ENCODE data around the gene RNF217.

The RNF217 gene

GRCh38 chr6:125078602-125079321 lies 116.5 kb downstream of the RNF217 start:
- DNase-seq (ENCODE audit: low spot score), result no peak
- TF ChIP-seq CTCF (IDR thresholded peaks at IDR 0.05; ENCODE audit: extremely low read depth, missing control alignments), result no peak

- DNase-seq (ENCODE audit: low spot score), result no peak
- no peak for TF ChIP-seq CTCF (IDR thresholded peaks at IDR 0.05; ENCODE audit: extremely low read depth, missing control alignments)
Measured at GRCh38 chr6:125082908-125083683, 120.9 kb downstream of the RNF217 start.

- TF ChIP-seq CTCF (IDR thresholded peaks at IDR 0.05; ENCODE audit: extremely low read depth, missing control alignments), result no peak
- DNase-seq (ENCODE audit: low spot score), result no peak
Measured at GRCh38 chr6:125083684-125083990, 121.4 kb downstream of the RNF217 start.

GRCh38 chr6:125086716-125087115 lies 124.5 kb downstream of the RNF217 start:
- TF ChIP-seq CTCF (IDR thresholded peaks at IDR 0.05; ENCODE audit: extremely low read depth, missing control alignments), result no peak
- no peak for DNase-seq (ENCODE audit: low spot score)

- no peak for TF ChIP-seq CTCF (IDR thresholded peaks at IDR 0.05; ENCODE audit: extremely low read depth, missing control alignments)
- DNase-seq (ENCODE audit: low spot score), result no peak
Measured at GRCh38 chr6:125088963-125089362, 126.7 kb downstream of the RNF217 start.

- DNase-seq (ENCODE audit: low spot score), result no peak
- TF ChIP-seq CTCF (IDR thresholded peaks at IDR 0.05; ENCODE audit: extremely low read depth, missing control alignments), result no peak
Measured at GRCh38 chr6:125094563-125094962, 132.3 kb downstream of the RNF217 start.

GRCh38 chr6:125095580-125096301 lies 133.5 kb downstream of the RNF217 start:
- DNase-seq (ENCODE audit: low spot score), result no peak
- TF ChIP-seq CTCF (IDR thresholded peaks at IDR 0.05; ENCODE audit: extremely low read depth, missing control alignments), result no peak
